B cell (primary cell): Measurements from ENCODE around the gene NXPH2. TPM values are rescaled to one million over a fixed set of nuclear protein-coding genes. Genes with fewer than 3 reads are reported as not detected.

Source experiments
- ATAC-seq: fragments of 200-7000 bp; cut with Tn5 transposase; one replicate; pipeline ENCODE4 v1.10.0; 2021; ENCODE audit warnings: low read depth, mild to moderate bottlenecking, moderate number of reproducible peaks, moderate library complexity
- CTCF ChIA-PET: fragments of 350-600 bp; sonication (Branson Sonifier 250); formaldehyde crosslinking; loops from one replicate; lab custom pipeline; 2021; ENCODE audit warnings: antibody characterized with exemption, inconsistent platforms; lab: Charles Lee
- POLR2A ChIA-PET: fragments of 350-600 bp; sonication (Branson Sonifier 250); formaldehyde crosslinking; loops from one replicate; lab custom pipeline; 2021; ENCODE audit warnings: antibody characterized with exemption; lab: Charles Lee
- DNase-seq: peaks from one replicate; pipeline ENCODE4 v3.0.0; 2013
- H2AFZ ChIP-seq: 2 replicates; pipeline ENCODE4 v1.6.1; 2012; ENCODE audit warnings: mild to moderate bottlenecking, low read depth, low read length; ENCODE audit not compliant: insufficient read depth, poor library complexity, severe bottlenecking
- H3K27ac ChIP-seq, 2 donors: 1 replicate in 1 of 2; 2 replicates in 1 of 2; pipeline ENCODE4 v1.5.1; 2012 to 2013; ENCODE audit warnings: low read length in 2 of 2, mild to moderate bottlenecking in 2 of 2, moderate library complexity in 1 of 2
- H3K27me3 ChIP-seq, 4 experiments: fragments of 200-600 bp in 1 of 4; sonication (generic) in 1 of 4; replicated peaks in 1 of 4; 1 replicate in 2 of 4; 2 replicates in 2 of 4; pipeline versions ENCODE4 v1.6.1 to v1.7.0; 2013 to 2016; ENCODE audit warnings: low read length in 3 of 4, mild to moderate bottlenecking in 2 of 4, mixed read lengths in 1 of 4, moderate library complexity in 1 of 4; ENCODE audit not compliant: insufficient read depth in 4 of 4, control insufficient read depth in 3 of 4; ENCODE audit errors: control extremely low read depth in 1 of 4
- H3K36me3 ChIP-seq, 2 experiments: replicated peaks in 1 of 2; 1 replicate in 1 of 2; 2 replicates in 1 of 2; pipeline versions ENCODE4 v1.6.1 to v1.7.1; 2013; ENCODE audit warnings: low read length in 1 of 2; ENCODE audit not compliant: insufficient read depth in 2 of 2, control insufficient read depth in 1 of 2; ENCODE audit errors: control extremely low read depth in 1 of 2, extremely low read depth in 1 of 2
- H3K4me1 ChIP-seq, 2 donors: fragments of 200-600 bp in 1 of 2; sonication (generic) in 1 of 2; 1 replicate in 1 of 2; 2 replicates in 1 of 2; pipeline versions ENCODE4 v1.5.1 to v1.6.1; 2013 to 2017; ENCODE audit warnings: low read length in 2 of 2; ENCODE audit not compliant: control insufficient read depth in 2 of 2, insufficient read depth in 2 of 2
- H3K4me2 ChIP-seq: replicated peaks from 2 replicates; pipeline ENCODE3; 2012; ENCODE audit warnings: mild to moderate bottlenecking, low read depth, low read length; ENCODE audit not compliant: poor library complexity, severe bottlenecking
- H3K4me3 ChIP-seq, 5 experiments: fragments of 200-600 bp in 1 of 5; sonication (generic) in 1 of 5; 1 replicate in 3 of 5; 2 replicates in 2 of 5; pipeline versions ENCODE4 v1.5.1 to v1.7.0; 2011 to 2016; ENCODE audit warnings: low read length in 4 of 5, mild to moderate bottlenecking in 4 of 5, low read depth in 2 of 5, control low read depth in 1 of 5, moderate library complexity in 1 of 5; ENCODE audit not compliant: insufficient read depth in 1 of 5; ENCODE audit errors: control extremely low read depth in 1 of 5, extremely low read depth in 1 of 5
- H3K79me2 ChIP-seq: fragments of 200-600 bp; sonication (generic); one replicate; pipeline ENCODE4 v1.6.0; 2016; ENCODE audit warnings: low read length; ENCODE audit not compliant: control insufficient read depth, insufficient read depth
- H3K9ac ChIP-seq: fragments of 200-600 bp; sonication (generic); 2 replicates; pipeline ENCODE4 v1.6.1; 2017; ENCODE audit warnings: mild to moderate bottlenecking, low read length, moderate library complexity
- H3K9me3 ChIP-seq, 3 donors: one replicate each; pipeline versions ENCODE4 v1.6.1 to v1.7.1; 2013; ENCODE audit warnings: low read length in 2 of 3; ENCODE audit not compliant: control insufficient read depth in 2 of 3, insufficient read depth in 1 of 3; ENCODE audit errors: control extremely low read depth in 1 of 3
- H4K20me1 ChIP-seq: 2 replicates; pipeline ENCODE4 v1.6.0; 2012; ENCODE audit warnings: mild to moderate bottlenecking, low read length; ENCODE audit not compliant: insufficient read depth, control insufficient read depth, poor library complexity, severe bottlenecking
- H3K27ac Mint-ChIP-seq: one replicate; pipeline ENCODE4 v1.8.0; 2021; ENCODE audit warnings: mixed read lengths
- H3K27me3 Mint-ChIP-seq: one replicate; pipeline ENCODE4 v1.8.0; 2021; ENCODE audit warnings: mixed read lengths
- H3K4me1 Mint-ChIP-seq: one replicate; pipeline ENCODE4 v1.8.0; 2021; ENCODE audit warnings: mixed read lengths
- H3K4me3 Mint-ChIP-seq: one replicate; pipeline ENCODE4 v1.8.0; 2021; ENCODE audit warnings: mixed read lengths
- H3K9me3 Mint-ChIP-seq: one replicate; pipeline ENCODE4 v1.8.0; 2022; ENCODE audit warnings: mixed read lengths; ENCODE audit not compliant: insufficient read depth
- EZH2 ChIP-seq: IDR thresholded peaks from 2 replicates; pipeline ENCODE4 v1.6.1; 2012; ENCODE audit warnings: borderline replicate concordance, low read depth, mild to moderate bottlenecking, moderate library complexity, low read length; ENCODE audit not compliant: insufficient read depth, poor library complexity, severe bottlenecking
- WGBS: methylation state at CpG from one replicate; pipeline ENCODE4 v1.1.5; 2013; ENCODE audit warnings: missing lambda C conversion rate; ENCODE audit not compliant: insufficient coverage; 5-methylcytosine and 5-hydroxymethylcytosine counted together
- intact Hi-C: fragments of 100-400 bp; cut with micrococcal nuclease; formaldehyde crosslinking; loops from one replicate; pipeline ENCODE4 v1.10.0; 2022
- polyA plus RNA-seq: library from polyadenylated mRNA; depleted of rRNA; stranded (reverse); fragments of >200 nt; gene quantifications from 2 replicates; pipeline ENCODE4 v1.2.3, GENCODE V29; 2012
- total RNA-seq, 2 donors: library from RNA; stranded (reverse); fragments of 120-200 nt in 1 of 2; gene quantifications; 1 replicate in 1 of 2; 2 replicates in 1 of 2; pipeline versions ENCODE4 v1.2.3 to v1.2.4, GENCODE V29; 2013 to 2022
- TF ChIP-seq, protein P1 (sequence below): fragments of 200-600 bp; IDR thresholded peaks from one replicate; pipeline ENCODE4 v1.8.0; 2022; ENCODE audit warnings: antibody characterized with exemption, mild to moderate bottlenecking

Gene NXPH2
- total and polyA plus RNA-seq, 2 donors (not counting 1 experiment from before 2014, with no cell fraction given): not detected

DNA sequence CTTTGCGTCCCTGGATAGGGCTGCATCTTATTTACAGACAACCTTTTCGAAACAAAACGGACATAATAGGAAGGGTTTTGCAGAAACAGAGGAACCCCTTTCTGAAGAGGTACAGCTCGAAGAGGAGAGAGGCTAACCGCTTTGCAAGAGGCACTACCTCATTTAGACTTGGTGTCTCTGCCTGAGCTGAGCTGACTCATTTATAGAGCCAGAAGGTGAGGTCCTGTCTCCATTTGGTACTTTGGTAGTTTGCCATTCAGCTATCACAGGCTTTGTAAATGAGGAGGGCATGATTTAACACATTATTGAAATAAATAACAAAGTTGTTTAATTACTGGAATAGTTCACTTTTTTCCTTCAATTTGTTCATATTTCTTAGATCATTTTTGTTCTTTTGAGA lies 2.2 kb upstream of the NXPH2 start:
- H3K27ac ChIP-seq: no peak overlapping the region
- H3K27ac Mint-ChIP-seq: no peak overlapping the region
- no peak for ATAC-seq
- no peaks in the 10 kb centered on the region for H3K9me3 ChIP-seq
- no peak overlapping the region for H3K9ac ChIP-seq
- H3K4me1 Mint-ChIP-seq: peaks cover 6% of the 10 kb centered on the region
- no peak overlapping the region for H2AFZ ChIP-seq
- intact Hi-C loops: no loop called here
- no peak overlapping the region for H3K4me3 Mint-ChIP-seq
- H3K9me3 Mint-ChIP-seq: no peaks in the 10 kb centered on the region
- H3K4me2 ChIP-seq: no peak overlapping the region
- ChIA-PET POLR2A (no interaction called here), CTCF (interaction anchor here (1.3 kb wide), 1 partner anchor 917 kb away, joined by 6 read pairs; no protein-coding TSS in a partner anchor)
- H3K27me3 ChIP-seq: peaks cover 0 to 23% (median 8%) of the 10 kb centered on the region in 4 experiments
- DNase-seq: no peak
- no peaks in the 10 kb centered on the region for H3K36me3 ChIP-seq
- WGBS: 80% methylated on average over 5 of the region's 5 CpGs
- TF ChIP-seq, protein P1, sequence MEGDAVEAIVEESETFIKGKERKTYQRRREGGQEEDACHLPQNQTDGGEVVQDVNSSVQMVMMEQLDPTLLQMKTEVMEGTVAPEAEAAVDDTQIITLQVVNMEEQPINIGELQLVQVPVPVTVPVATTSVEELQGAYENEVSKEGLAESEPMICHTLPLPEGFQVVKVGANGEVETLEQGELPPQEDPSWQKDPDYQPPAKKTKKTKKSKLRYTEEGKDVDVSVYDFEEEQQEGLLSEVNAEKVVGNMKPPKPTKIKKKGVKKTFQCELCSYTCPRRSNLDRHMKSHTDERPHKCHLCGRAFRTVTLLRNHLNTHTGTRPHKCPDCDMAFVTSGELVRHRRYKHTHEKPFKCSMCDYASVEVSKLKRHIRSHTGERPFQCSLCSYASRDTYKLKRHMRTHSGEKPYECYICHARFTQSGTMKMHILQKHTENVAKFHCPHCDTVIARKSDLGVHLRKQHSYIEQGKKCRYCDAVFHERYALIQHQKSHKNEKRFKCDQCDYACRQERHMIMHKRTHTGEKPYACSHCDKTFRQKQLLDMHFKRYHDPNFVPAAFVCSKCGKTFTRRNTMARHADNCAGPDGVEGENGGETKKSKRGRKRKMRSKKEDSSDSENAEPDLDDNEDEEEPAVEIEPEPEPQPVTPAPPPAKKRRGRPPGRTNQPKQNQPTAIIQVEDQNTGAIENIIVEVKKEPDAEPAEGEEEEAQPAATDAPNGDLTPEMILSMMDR: no peak
- TF ChIP-seq EZH2: no peak
- no peaks in the 10 kb centered on the region for H4K20me1 ChIP-seq
- peaks cover 46% of the 10 kb centered on the region for H3K27me3 Mint-ChIP-seq
- H3K4me1 ChIP-seq: no peaks in the 10 kb centered on the region
- no peak overlapping the region for H3K4me3 ChIP-seq
- no peaks in the 10 kb centered on the region for H3K79me2 ChIP-seq

DNA sequence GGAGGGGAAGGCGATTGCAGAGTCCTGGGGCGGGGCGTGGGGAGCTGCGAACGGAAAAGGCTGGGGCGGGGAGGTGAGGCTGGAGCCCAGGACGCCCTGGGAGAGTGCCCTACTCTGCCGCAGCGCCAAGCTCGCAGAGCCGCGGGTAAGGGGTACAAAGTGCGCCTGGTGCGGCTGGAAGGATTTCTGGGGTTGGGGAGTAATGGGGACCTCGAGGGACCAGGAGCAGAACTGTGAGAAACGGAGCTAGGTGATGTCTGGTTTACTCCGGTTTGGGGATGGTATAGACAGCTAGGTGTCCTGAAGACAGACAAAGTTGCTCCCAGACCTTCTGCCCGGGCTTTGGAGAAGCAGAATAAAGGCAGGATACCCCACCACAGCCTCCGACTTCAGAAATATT lies 718 bp upstream of the NXPH2 start:
- DNase-seq (no peak), ATAC-seq (no peak)
- Histone ChIP-seq H3K9ac (no peak overlapping the region), H3K27ac (no peak overlapping the region), H3K36me3 (no peaks in the 10 kb centered on the region), H3K79me2 (no peaks in the 10 kb centered on the region), H3K4me1 (no peaks in the 10 kb centered on the region), H4K20me1 (no peaks in the 10 kb centered on the region), H2AFZ (no peak overlapping the region), H3K4me3 (no peak overlapping the region), H3K9me3 (no peaks in the 10 kb centered on the region), H3K4me2 (no peak overlapping the region), H3K27me3 (peaks cover 0 to 23% (median 8%) of the 10 kb centered on the region in 4 experiments)
- no peak overlapping the region for H3K4me3 Mint-ChIP-seq
- CTCF ChIA-PET: no interaction called here
- WGBS: 37% methylated on average over 17 of the region's 19 CpGs
- POLR2A ChIA-PET: no interaction called here
- H3K4me1 Mint-ChIP-seq: peaks cover 6% of the 10 kb centered on the region
- peaks cover 47% of the 10 kb centered on the region for H3K27me3 Mint-ChIP-seq
- H3K9me3 Mint-ChIP-seq: no peaks in the 10 kb centered on the region
- no peak overlapping the region for H3K27ac Mint-ChIP-seq
- no peak for TF ChIP-seq EZH2
- intact Hi-C loops: no loop called here
